ENCODE results near the gene SKAP2. TPM values are rescaled to one million over a fixed set of nuclear protein-coding genes. Genes with fewer than 3 reads are reported as not detected.

The SKAP2 gene
- polyA plus RNA-seq, 1 donor from 2014 or later, result 3.6 TPM

GRCh38 chr7:26659121-26659520 lies 205.3 kb downstream of the SKAP2 start:
- Histone ChIP-seq H3K27me3 (ENCODE audit: insufficient read depth, low read depth, low read length) (no peaks in the 10 kb centered on the region), H3K9ac (ENCODE audit: low read length) (peak overlapping the region; percentile 81), H3K4me2 (ENCODE audit: low read length) (peak overlapping the region; percentile 46), H3K79me2 (replicated peaks; ENCODE audit: insufficient read depth, low read length) (no peaks in the 10 kb centered on the region), H3K27ac (ENCODE audit: low read length) (peak overlapping the region; percentile 99), H3K4me3 (ENCODE audit: low read length) (peak overlapping the region; percentile 56), H3K9me2 (ENCODE audit: insufficient read depth, low read length) (no peaks in the 10 kb centered on the region), H3F3A (ENCODE audit: insufficient read depth, low read length, poor library complexity, severe bottlenecking) (peaks cover 10% of the 10 kb centered on the region), H4K20me1 (ENCODE audit: insufficient read depth) (no peaks in the 10 kb centered on the region), H3K9me3 (ENCODE audit: low read length) (no peaks in the 10 kb centered on the region), H3K36me3 (ENCODE audit: insufficient read depth, low read length) (no peaks in the 10 kb centered on the region), H2AFZ (ENCODE audit: low read depth, low read length) (no peak overlapping the region)
- no peak for TF ChIP-seq CTCF (IDR thresholded peaks at IDR 0.05; ENCODE audit: poor library complexity, severe bottlenecking)
- no peak for TF ChIP-seq EP300 (conservative IDR thresholded peaks at IDR 0.05; ENCODE audit: poor library complexity, severe bottlenecking)
- no peak for TF ChIP-seq MXI1 (conservative IDR thresholded peaks at IDR 0.05; ENCODE audit: poor library complexity, severe bottlenecking)
- TF ChIP-seq POLR2AphosphoS5 (IDR thresholded peaks at IDR 0.05), result no peak
- no peak for TF ChIP-seq EZH2 (IDR thresholded peaks at IDR 0.05; ENCODE audit: borderline replicate concordance, insufficient read depth, low read length, poor library complexity, severe bottlenecking)
- TF ChIP-seq SMC3 (conservative IDR thresholded peaks at IDR 0.05; ENCODE audit: poor library complexity), result no peak
- no peak for TF ChIP-seq REST (IDR thresholded peaks at IDR 0.05; ENCODE audit: borderline replicate concordance)
- TF ChIP-seq TAF1 (IDR thresholded peaks at IDR 0.05; ENCODE audit: low read depth), result no peak
- no peak for TF ChIP-seq RAD21 (conservative IDR thresholded peaks at IDR 0.05)

- TF ChIP-seq SMC3 (conservative IDR thresholded peaks at IDR 0.05; ENCODE audit: poor library complexity), result no peak
- no peak for TF ChIP-seq EP300 (conservative IDR thresholded peaks at IDR 0.05; ENCODE audit: poor library complexity, severe bottlenecking)
- TF ChIP-seq REST (IDR thresholded peaks at IDR 0.05; ENCODE audit: borderline replicate concordance), result peak; percentile 17
- TF ChIP-seq MXI1 (conservative IDR thresholded peaks at IDR 0.05; ENCODE audit: poor library complexity, severe bottlenecking), result no peak
- TF ChIP-seq RAD21 (conservative IDR thresholded peaks at IDR 0.05), result no peak
- TF ChIP-seq CTCF (IDR thresholded peaks at IDR 0.05; ENCODE audit: poor library complexity, severe bottlenecking), result no peak
- TF ChIP-seq TAF1 (IDR thresholded peaks at IDR 0.05; ENCODE audit: low read depth), result no peak
- peak; percentile 25 for TF ChIP-seq POLR2AphosphoS5 (IDR thresholded peaks at IDR 0.05)
- no peak for TF ChIP-seq EZH2 (IDR thresholded peaks at IDR 0.05; ENCODE audit: borderline replicate concordance, insufficient read depth, low read length, poor library complexity, severe bottlenecking)
- Histone ChIP-seq H3K4me3 (ENCODE audit: low read length) (peak overlapping the region; percentile 56), H3K4me2 (ENCODE audit: low read length) (peak overlapping the region; percentile 83), H3K79me2 (replicated peaks; ENCODE audit: insufficient read depth, low read length) (no peaks in the 10 kb centered on the region), H3K27ac (ENCODE audit: low read length) (peak overlapping the region; percentile 99), H4K20me1 (ENCODE audit: insufficient read depth) (no peaks in the 10 kb centered on the region), H3K9me3 (ENCODE audit: low read length) (no peaks in the 10 kb centered on the region), H3K36me3 (ENCODE audit: insufficient read depth, low read length) (no peaks in the 10 kb centered on the region), H2AFZ (ENCODE audit: low read depth, low read length) (no peak overlapping the region), H3K27me3 (ENCODE audit: insufficient read depth, low read depth, low read length) (no peaks in the 10 kb centered on the region), H3F3A (ENCODE audit: insufficient read depth, low read length, poor library complexity, severe bottlenecking) (peaks cover 10% of the 10 kb centered on the region), H3K9me2 (ENCODE audit: insufficient read depth, low read length) (no peaks in the 10 kb centered on the region), H3K9ac (ENCODE audit: low read length) (peak overlapping the region; percentile 81)
These were observed 205.9 kb downstream of the SKAP2 start for GRCh38 chr7:26658389-26659084.
